ENCODE data around the gene MALT1.

DNA sequence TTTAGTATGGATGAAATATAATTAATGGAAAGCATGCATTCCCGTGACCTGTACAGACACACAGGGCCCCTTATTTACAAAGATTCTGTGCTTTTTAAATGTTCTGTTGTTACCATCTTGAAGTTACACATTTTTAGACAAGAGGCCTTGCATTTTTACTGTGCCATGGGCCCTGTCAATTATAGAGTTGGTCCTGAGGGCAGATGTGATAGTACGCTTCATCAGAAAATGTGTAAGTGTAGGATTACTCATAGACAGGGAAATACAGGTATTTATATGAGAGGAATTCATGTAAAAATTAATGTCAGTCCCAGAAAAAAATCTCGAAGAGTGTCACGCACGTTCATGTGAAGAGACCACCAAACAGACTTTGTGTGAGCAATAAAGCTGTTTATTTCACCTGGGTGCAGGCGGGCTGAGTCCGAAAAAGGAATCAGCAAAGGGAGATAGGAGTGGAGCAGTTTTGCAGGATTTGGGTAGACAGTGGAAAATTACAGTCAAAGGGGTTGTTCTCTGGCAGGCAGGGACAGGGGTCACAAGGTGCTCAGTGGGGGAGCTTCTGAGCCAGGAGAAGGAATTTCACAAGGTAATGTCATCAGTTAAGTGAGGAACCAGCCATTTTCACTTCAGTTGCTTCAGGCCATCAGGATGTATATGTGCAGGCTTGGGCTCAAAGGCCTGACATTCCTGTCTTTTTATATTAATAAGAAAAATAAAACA lies 30.2 kb upstream of the MALT1 start:
- TF ChIP-seq POLR2A (IDR thresholded peaks at IDR 0.05; ENCODE audit: low read depth, low read length) (no peak), POLR2AphosphoS5 (IDR thresholded peaks at IDR 0.05; ENCODE audit: low read depth, low read length) (no peak)

All from GM12892 (cell line).